Prostate gland (tissue), 2 donors: ENCODE data around the gene POTEB2.
"Not testable (repeated sequence)": the region's sequence is repeated elsewhere in the genome, so short reads cannot be mapped to it uniquely, and the experiment has no call there.

ENCODE experiments used
- POLR2A ChIP-seq: fragments of 450-650 bp; IDR thresholded peaks from one replicate; pipeline ENCODE4 v1.6.1; 2016; ENCODE audit warnings: antibody characterized with exemption, mild to moderate bottlenecking
- POLR2AphosphoS5 ChIP-seq: sonication (generic); formaldehyde crosslinking; IDR thresholded peaks from one replicate; pipeline ENCODE4 v1.6.1; 2017; ENCODE audit warnings: antibody characterized with exemption
- TF ChIP-seq, protein P1 (sequence below), 4 experiments: fragments of 200-600 bp in 2 of 4; fragments of 450-650 bp in 2 of 4; sonication (generic) in 2 of 4; IDR thresholded peaks; 1 replicate in 3 of 4; 2 replicates in 1 of 4; pipeline ENCODE4 v1.5.1; 2016 to 2019; ENCODE audit warnings: antibody characterized with exemption in 4 of 4, mild to moderate bottlenecking in 2 of 4, moderate library complexity in 2 of 4

DNA sequence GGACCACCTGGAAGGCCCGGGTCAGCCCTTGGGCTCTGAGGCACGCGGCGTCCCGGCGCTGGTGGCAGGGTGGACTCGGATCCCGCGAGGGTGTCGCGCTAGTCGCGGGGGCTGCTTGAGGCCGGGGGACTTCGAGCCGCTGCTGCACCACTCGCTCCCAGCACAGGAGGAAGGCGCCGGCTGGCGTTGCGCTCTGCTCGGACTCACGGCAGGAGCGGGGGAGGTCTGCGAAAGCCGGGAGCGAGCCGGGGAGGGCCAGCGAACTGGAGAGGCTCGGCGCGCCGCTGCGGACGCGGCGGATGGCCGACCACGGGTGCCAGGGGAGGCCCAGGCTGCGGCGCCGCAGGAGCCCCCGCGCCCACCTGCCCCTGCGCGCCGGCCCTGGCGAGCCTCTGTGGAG is 12.3 kb upstream of the POTEB2 start:
- not testable (repeated sequence) for TF ChIP-seq POLR2A, POLR2AphosphoS5
- TF ChIP-seq, protein P1, sequence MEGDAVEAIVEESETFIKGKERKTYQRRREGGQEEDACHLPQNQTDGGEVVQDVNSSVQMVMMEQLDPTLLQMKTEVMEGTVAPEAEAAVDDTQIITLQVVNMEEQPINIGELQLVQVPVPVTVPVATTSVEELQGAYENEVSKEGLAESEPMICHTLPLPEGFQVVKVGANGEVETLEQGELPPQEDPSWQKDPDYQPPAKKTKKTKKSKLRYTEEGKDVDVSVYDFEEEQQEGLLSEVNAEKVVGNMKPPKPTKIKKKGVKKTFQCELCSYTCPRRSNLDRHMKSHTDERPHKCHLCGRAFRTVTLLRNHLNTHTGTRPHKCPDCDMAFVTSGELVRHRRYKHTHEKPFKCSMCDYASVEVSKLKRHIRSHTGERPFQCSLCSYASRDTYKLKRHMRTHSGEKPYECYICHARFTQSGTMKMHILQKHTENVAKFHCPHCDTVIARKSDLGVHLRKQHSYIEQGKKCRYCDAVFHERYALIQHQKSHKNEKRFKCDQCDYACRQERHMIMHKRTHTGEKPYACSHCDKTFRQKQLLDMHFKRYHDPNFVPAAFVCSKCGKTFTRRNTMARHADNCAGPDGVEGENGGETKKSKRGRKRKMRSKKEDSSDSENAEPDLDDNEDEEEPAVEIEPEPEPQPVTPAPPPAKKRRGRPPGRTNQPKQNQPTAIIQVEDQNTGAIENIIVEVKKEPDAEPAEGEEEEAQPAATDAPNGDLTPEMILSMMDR (IDR thresholded peaks at IDR 0.05), result not testable (repeated sequence)
